Measurements from ENCODE around the gene KCNH8.

- TF ChIP-seq EZH2 (IDR thresholded peaks at IDR 0.05) (no peak), CTCF (IDR thresholded peaks at IDR 0.05) (no peak), EZH2phosphoT487 (IDR thresholded peaks at IDR 0.05) (no peak)
These were observed 337.0 kb downstream of the KCNH8 start for GRCh38 chr3:19485267-19485666.
